ENCODE results near the gene IQSEC1. TPM values are rescaled to one million over a fixed set of nuclear protein-coding genes. Genes with fewer than 3 reads are reported as not detected.

The IQSEC1 gene
- total and polyA plus RNA-seq, 2 donors (not counting 3 experiments of a cell fraction or from before 2014, with no cell fraction given) = 5.2 to 18.0 TPM

- Histone ChIP-seq H3K79me2 (ENCODE audit: control insufficient read depth, insufficient read depth, low read length) (no peaks in the 10 kb centered on the region), H3K27ac (ENCODE audit: insufficient read depth, low read depth, low read length) (no peak overlapping the region), H3K36me3 (ENCODE audit: control insufficient read depth in 2 of 2, extremely low read depth in 1 of 2, insufficient read depth in 2 of 2, low read length in 2 of 2) (peaks cover 0 to 14% of the 10 kb centered on the region in 2 experiments), H2AFZ (ENCODE audit: low read depth, low read length) (no peak overlapping the region), H3K4me3 (replicated peaks in 1 of 3; ENCODE audit: insufficient read depth in 1 of 3, low read depth in 1 of 3, low read length in 3 of 3) (no peak overlapping the region), H4K20me1 (replicated peaks; ENCODE audit: control insufficient read depth, extremely low read depth, insufficient read depth, low read length) (no peaks in the 10 kb centered on the region), H3K4me2 (ENCODE audit: insufficient read depth, low read length) (no peak overlapping the region), H3K9me1 (replicated peaks; ENCODE audit: control insufficient read depth, extremely low read depth, insufficient read depth, low read length) (no peaks in the 10 kb centered on the region), H3K4me1 (ENCODE audit: control insufficient read depth, extremely low read depth, insufficient read depth, low read length) (no peaks in the 10 kb centered on the region), H3K27me3 (ENCODE audit: control insufficient read depth in 2 of 2, insufficient read depth in 2 of 2, low read length in 2 of 2) (no peaks in the 10 kb centered on the region), H3K9me3 (replicated peaks; ENCODE audit: control insufficient read depth, insufficient read depth, low read length) (no peaks in the 10 kb centered on the region), H3K9ac (replicated peaks; ENCODE audit: extremely low read depth, insufficient read depth, low read length) (no peak overlapping the region)
- FAIRE-seq (no peak), DNase-seq (ENCODE audit: low read depth, low spot score) (no peak)
- intact Hi-C loops (cut with micrococcal nuclease) (no loop called here), dilution Hi-C loops (cut with MboI; ENCODE audit: extremely low pct_ligation_motif_present, low sequenced_read_pairs) (no loop called here)
- ChIA-PET CTCF (interaction anchor here (2.2 kb wide), 1 partner anchor 43 kb away, joined by 7 read pairs; no protein-coding TSS in a partner anchor), POLR2A (no interaction called here)
- BruUV-seq (replicated peaks) = no TSS peak
- TF ChIP-seq CTCF (IDR thresholded peaks at IDR 0.05; ENCODE audit: extremely low read depth in 1 of 2, insufficient read depth in 1 of 2, low read depth in 1 of 2, low read length in 2 of 2) (no peak), FOS (IDR thresholded peaks at IDR 0.05; ENCODE audit: borderline replicate concordance, insufficient read depth, low read length) (no peak), POLR2A (IDR thresholded peaks at IDR 0.05; ENCODE audit: low read depth, low read length) (no peak), POLR2AphosphoS5 (IDR thresholded peaks at IDR 0.05; ENCODE audit: insufficient read depth, low read depth, low read length) (no peak), EZH2 (IDR thresholded peaks at IDR 0.05; ENCODE audit: borderline replicate concordance, low read depth, low read length, severe bottlenecking) (no peak)
- TF ChIP-seq, protein P1, sequence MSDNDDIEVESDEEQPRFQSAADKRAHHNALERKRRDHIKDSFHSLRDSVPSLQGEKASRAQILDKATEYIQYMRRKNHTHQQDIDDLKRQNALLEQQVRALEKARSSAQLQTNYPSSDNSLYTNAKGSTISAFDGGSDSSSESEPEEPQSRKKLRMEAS (IDR thresholded peaks at IDR 0.05; ENCODE audit: insufficient read depth, insufficient read length) = no peak
Measured at GRCh38 chr3:12940854-12941253, 132.4 kb downstream of the IQSEC1 start.
